GM10847 (cell line): ENCODE results near the gene DENND2C.

Source experiments
- POLR2A ChIP-seq: IDR thresholded peaks from 2 replicates; pipeline ENCODE4 v1.6.1; 2011; ENCODE audit not compliant: insufficient read length; ENCODE audit errors: extremely low read depth

Gene DENND2C

DNA sequence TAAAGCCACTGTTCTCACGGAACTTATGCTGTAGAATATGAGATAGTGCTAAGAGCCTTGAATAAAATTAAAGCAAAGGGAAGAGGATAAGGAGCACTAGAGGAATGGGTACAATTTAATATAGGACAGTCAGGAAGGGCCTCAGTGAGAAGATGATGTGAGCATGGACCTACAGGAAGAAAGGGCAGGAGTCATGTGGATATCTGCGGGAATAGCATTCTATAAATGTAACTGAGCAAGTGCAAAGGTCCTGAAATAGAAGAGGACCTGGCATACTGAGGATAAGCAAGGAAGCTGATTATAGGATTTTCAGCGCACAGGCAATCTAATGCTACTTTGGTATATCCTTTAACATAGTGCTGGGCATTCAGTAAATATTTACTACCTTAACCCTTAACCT is 75.8 kb downstream of the DENND2C start:
- no peak for TF ChIP-seq POLR2A

GRCh38 chr1:114589122-114589521 is 80.7 kb downstream of the DENND2C start:
- no peak for TF ChIP-seq POLR2A

GRCh38 chr1:114588196-114588689 is 81.6 kb downstream of the DENND2C start:
- no peak for TF ChIP-seq POLR2A

DNA sequence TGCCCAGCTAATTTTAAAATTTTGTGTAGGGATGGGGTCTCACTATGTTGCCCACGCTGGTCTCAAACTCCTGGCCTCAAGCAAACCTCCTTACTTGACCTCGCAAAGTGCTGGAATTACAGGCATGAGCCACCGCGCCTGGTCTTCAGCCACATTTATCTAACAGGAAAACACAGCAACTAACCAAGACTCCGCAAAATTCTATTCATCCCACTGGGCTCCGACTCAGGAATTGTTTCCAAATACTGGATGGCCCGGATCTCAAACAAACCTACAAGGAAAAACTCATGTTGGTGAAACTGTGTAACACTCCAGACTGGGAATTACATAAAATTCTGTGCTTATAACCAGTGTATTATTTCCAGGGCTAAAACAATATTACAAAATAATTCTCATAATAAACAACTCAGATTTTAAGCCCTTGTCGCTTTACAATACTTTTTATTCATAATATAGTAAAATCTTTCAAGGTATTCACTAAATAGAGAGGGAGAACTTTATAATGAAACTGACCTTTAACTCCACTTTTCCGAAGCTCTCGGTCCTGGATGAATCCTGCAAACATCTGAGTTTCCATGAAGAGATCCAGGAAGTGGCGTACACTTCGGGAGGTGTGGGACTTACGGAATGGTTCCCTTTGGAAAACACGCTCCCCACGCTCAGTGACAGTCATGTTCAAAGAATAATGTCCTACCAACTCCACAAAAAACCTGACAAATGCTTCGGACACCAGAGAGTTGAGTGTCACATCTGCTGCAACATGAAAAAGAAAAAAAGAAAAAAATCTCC is 82.5 kb downstream of the DENND2C start:
- no peak for TF ChIP-seq POLR2A

DNA sequence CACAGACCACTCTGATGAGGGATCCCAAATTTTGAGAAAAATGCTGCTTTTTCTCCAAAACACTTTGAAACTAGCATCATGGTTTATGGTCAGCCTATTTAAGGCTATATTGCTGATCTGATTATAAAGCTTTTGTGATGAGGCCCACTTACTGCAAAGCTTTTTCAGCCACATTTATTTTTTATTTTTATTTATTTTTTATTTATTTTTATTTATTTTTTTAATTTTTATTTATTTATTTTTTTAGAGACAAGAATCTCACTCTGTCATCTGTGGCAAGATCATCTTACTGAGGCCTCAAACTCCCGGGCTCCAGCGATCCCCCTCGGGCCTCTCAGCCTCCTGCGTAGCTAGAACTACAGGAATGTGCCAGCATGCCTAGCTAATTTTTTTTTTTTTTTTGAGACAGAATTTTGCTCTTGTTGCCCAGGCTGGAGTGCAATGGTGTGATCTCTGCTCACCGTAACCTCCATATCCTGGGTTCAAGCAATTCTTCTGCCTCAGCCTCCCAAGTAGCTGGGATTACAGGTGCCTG is 83.3 kb downstream of the DENND2C start:
- TF ChIP-seq POLR2A: no peak

- no peak for TF ChIP-seq POLR2A
These were observed 84.6 kb downstream of the DENND2C start for GRCh38 chr1:114585231-114585630.

DNA sequence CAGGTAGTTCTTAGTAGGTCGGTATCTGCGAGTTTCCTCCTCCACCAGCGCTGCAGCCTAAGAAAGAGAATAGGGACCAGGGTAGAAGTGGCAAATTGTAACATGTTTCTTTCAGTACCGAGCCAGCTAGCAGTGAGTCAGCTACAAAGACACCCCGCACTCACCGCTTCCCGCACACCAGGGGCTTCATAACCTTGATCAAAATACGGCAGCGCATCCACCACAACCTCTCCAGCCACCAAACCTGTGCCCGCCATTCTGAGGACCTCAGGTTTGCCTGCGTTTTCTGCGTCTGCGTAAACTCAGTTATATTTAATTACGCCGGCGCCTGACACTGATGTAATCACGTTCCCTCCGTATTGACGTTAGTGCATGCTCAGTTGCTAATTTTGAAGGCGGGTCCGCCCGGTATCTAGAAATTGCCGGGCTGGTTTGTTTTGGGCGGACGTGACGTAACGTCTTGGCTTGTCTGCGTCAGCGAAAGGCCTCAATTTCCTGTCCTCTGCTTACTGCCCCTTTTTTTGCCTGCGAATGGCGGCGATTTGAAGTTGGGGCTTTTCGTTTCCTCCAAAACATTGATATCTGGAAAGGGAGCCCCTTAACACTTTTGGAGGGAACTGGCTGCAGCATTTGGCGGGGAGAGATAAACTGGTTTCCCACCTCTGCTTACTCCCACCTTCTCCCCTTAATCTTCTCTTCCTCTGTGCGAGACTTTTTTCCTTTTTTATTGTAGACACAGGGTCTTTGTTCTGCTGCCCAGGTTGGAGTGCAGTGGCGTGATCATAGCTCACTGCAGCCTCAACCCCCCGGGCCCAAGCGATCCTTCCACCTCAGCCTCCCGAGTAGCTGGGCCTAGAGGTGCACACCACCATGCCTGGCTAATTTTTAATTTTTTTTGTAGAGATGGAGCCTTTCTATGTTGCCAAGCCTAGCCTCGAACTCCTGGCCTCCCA is 88.2 kb downstream of the DENND2C start, which contains the start of gene BCAS2:
Gene BCAS2 (minus strand): TSS at position 281 of the 953 bp plus-strand sequence. CDS start 24 bp downstream, at position 257.
- TF ChIP-seq POLR2A: peak; percentile 85

DNA sequence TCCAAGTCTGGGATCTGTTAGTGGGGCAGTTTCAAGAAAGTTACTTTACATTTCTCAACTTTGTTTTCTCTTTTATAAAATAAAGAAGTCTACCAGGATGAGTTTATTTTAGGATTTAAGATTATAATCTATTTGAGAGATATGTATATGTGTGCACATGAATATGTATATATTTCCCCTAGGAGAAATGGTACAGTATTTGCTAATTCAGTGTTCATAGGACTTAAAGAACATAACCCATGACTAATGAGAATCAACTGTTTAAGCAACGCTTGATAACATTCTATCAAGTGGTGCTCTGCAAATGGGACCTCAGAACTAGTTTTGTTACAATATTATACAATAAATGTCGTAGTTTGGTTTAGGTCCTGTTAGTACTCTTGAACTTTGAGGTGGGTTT is 95.5 kb downstream of the DENND2C start:
- TF ChIP-seq POLR2A: no peak

DNA sequence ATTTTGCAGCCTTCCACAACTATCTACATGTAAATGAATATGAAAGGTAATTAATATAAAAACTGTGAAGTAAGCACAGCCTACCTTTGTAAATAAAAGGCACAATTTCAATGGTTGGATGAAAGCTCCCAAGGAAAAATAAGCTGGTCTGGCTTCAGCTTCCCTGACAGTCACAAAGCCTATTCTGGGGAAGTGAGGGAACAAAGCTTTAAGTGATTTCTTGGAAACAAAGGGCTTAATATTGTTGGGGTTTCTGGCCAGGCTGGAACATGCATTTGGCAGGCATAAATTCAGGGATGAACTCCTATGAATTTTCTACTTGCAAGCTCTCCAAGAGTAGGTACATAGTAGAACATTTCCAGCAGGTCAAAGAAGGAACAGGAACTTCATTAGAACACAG is 105.7 kb downstream of the DENND2C start:
- no peak for TF ChIP-seq POLR2A

GRCh38 chr1:114561333-114561732 is 108.5 kb downstream of the DENND2C start:
- no peak for TF ChIP-seq POLR2A

DNA sequence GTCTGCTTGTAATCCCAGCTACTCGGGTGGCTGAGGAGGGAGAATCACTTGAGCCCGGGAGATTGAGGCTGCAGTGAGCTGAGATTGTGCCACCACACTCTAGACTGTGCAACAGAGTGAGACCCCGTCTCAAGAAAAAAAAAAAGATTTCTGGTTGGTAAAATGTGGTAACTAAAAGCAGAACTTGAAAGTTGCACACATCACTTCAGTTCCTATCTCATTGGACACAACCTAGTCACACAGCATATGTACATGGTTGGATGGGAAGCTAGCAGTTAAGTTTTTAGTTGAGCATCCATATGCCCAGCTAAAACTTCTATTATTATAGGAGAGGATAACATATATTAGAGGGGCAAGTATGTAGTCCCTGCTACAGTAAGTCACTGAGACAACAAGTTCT is 110.5 kb downstream of the DENND2C start:
- TF ChIP-seq POLR2A: no peak

GRCh38 chr1:114558544-114558943 is 111.3 kb downstream of the DENND2C start:
- TF ChIP-seq POLR2A: no peak

- TF ChIP-seq POLR2A: no peak
These were observed 115.3 kb downstream of the DENND2C start for GRCh38 chr1:114554577-114554976.

DNA sequence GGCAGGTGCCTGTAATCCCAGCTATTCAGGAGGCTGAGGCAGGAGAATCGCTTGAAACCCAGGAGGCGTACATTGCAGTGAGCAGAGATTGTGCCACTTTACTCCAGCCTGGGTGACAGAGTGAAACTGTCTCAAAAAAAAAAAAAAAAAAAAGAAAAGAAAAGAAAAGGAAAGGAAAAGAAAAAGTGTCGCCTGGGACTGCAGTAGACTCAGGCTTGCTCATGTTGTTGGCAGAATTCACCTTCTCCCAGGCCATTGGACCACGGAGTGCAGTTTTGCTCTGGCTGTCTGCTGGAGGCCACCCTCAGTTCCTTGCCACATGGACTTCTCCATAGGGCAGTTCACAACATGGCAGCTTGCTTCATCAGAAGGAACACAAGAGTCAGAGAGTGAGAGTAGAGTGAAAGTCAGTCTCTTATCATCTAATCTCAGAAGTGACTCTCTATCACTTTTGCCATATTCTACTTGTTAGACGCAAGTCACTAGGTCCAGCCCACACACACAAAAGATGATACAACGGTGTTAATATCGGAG is 117.7 kb downstream of the DENND2C start:
- TF ChIP-seq POLR2A: no peak

GRCh38 chr1:114551400-114551799 is 118.4 kb downstream of the DENND2C start:
- TF ChIP-seq POLR2A: no peak

GRCh38 chr1:114550336-114550735 is 119.5 kb downstream of the DENND2C start:
- no peak for TF ChIP-seq POLR2A

GRCh38 chr1:114549137-114549536 is 120.7 kb downstream of the DENND2C start:
- TF ChIP-seq POLR2A: no peak
